A673 (cell line): Measurements from ENCODE around the gene ACSL3. TPM values are rescaled to one million over a fixed set of nuclear protein-coding genes. Genes with fewer than 3 reads are reported as not detected.

ENCODE experiments used
- BruUV-seq: library from RNA; stranded (reverse); fragments of 400-500 nt; replicated peaks from 2 replicates; lab custom pipeline; 2021; lab: Mats Ljungman, UMichigan
- CTCF ChIA-PET: fragments of 300-600 bp; sonication (Branson Sonifier 250); formaldehyde crosslinking; loops from one replicate; lab custom pipeline; 2022; ENCODE audit warnings: antibody characterized with exemption; lab: Charles Lee
- POLR2A ChIA-PET: fragments of 300-600 bp; sonication (Branson Sonifier 250); formaldehyde crosslinking; loops from one replicate; lab custom pipeline; 2022; ENCODE audit warnings: antibody characterized with exemption; ENCODE audit not compliant: low non-redundant PET; lab: Charles Lee
- DNase-seq: peaks from one replicate; pipeline ENCODE4 v3.0.0-alpha.2; 2015; ENCODE audit warnings: low spot score
- H3K27ac ChIP-seq: fragments of 200-600 bp; sonication (generic); 2 replicates; pipeline ENCODE4 v1.5.1; 2016; ENCODE audit warnings: mixed run types, low read depth, mild to moderate bottlenecking, mixed read lengths, antibody characterized with exemption, low read length; ENCODE audit not compliant: poor library complexity, severe bottlenecking
- H3K27me3 ChIP-seq: fragments of 200-600 bp; sonication (generic); replicated peaks from 2 replicates; pipeline ENCODE4 v1.6.1; 2017; ENCODE audit warnings: mixed run types, low read depth, mild to moderate bottlenecking, mixed read lengths, antibody characterized with exemption, low read length; ENCODE audit not compliant: insufficient read depth, poor library complexity
- H3K36me3 ChIP-seq: fragments of 200-600 bp; sonication (generic); 2 replicates; pipeline ENCODE4 v1.6.1; 2016; ENCODE audit warnings: mixed run types, mild to moderate bottlenecking, mixed read lengths, antibody characterized with exemption, low read length; ENCODE audit not compliant: insufficient read depth, poor library complexity, severe bottlenecking
- H3K4me1 ChIP-seq: fragments of 200-600 bp; sonication (generic); 2 replicates; pipeline ENCODE4 v1.6.1; 2017; ENCODE audit warnings: mixed run types, mild to moderate bottlenecking, mixed read lengths, antibody characterized with exemption, low read length; ENCODE audit not compliant: insufficient read depth, poor library complexity, severe bottlenecking
- H3K4me3 ChIP-seq: fragments of 200-600 bp; sonication (generic); 2 replicates; pipeline ENCODE4 v1.5.1; 2016; ENCODE audit warnings: low read depth, mixed run types, mild to moderate bottlenecking, mixed read lengths, low read length; ENCODE audit not compliant: poor library complexity, severe bottlenecking
- H3K9me3 ChIP-seq: fragments of 200-600 bp; sonication (generic); 2 replicates; pipeline ENCODE4 v1.6.1; 2016; ENCODE audit warnings: mixed run types, low read depth, mild to moderate bottlenecking, mixed read lengths, antibody characterized with exemption, low read length; ENCODE audit not compliant: poor library complexity, severe bottlenecking
- CTCF ChIP-seq: fragments of 300-800, 200-600 bp; sonication (generic); conservative IDR thresholded peaks from 2 replicates; pipeline ENCODE4 v1.5.1; 2017; ENCODE audit warnings: low read depth, mild to moderate bottlenecking, antibody characterized with exemption, low read length, moderate library complexity, mixed read lengths
- EZH2 ChIP-seq: fragments of 200-600 bp; sonication (generic); IDR thresholded peaks from 2 replicates; pipeline ENCODE4 v1.6.1; 2017; ENCODE audit warnings: borderline replicate concordance, low read depth, mild to moderate bottlenecking, mixed read lengths, antibody characterized with exemption, low read length; ENCODE audit not compliant: poor library complexity, severe bottlenecking
- intact Hi-C: fragments of 100-400 bp; cut with micrococcal nuclease; formaldehyde crosslinking; loops from one replicate; pipeline ENCODE4 v1.10.0; 2022; ENCODE audit not compliant: unreplicated experiment
- total RNA-seq: library from RNA; stranded (reverse); gene quantifications from 2 replicates; pipeline ENCODE4 v1.2.3, GENCODE V29; 2021

ACSL3 gene
- total RNA-seq, 1 experiment from 2014 or later = 163 TPM

- Histone ChIP-seq H3K36me3 (no peaks in the 10 kb centered on the region), H3K9me3 (no peaks in the 10 kb centered on the region), H3K4me3 (peak overlapping the region; percentile 89), H3K27me3 (no peaks in the 10 kb centered on the region), H3K27ac (peak overlapping the region; percentile 97), H3K4me1 (peaks cover 38% of the 10 kb centered on the region)
- TF ChIP-seq EZH2 (no peak), CTCF (no peak)
- ChIA-PET CTCF (no interaction called here), POLR2A (no interaction called here)
- peak; percentile 36 for DNase-seq
- BruUV-seq = no TSS peak
- intact Hi-C loops = loop anchor here (5.0 kb wide), 1 partner anchor 156 kb away; no protein-coding TSS in a partner anchor
Measured at GRCh38 chr2:222862909-222863544, 2.2 kb downstream of the ACSL3 start.

GRCh38 chr2:222864296-222864695, 3.5 kb downstream of the ACSL3 start:
- ChIA-PET POLR2A (interaction anchor here (0.6 kb wide), 1 partner anchor 25 kb away, joined by 4 read pairs; no protein-coding TSS in a partner anchor), CTCF (no interaction called here)
- TF ChIP-seq EZH2 (no peak), CTCF (no peak)
- intact Hi-C loops = loop anchor here (5.0 kb wide), 1 partner anchor 157 kb away; no protein-coding TSS in a partner anchor
- no peaks in the 10 kb centered on the region for H3K36me3 ChIP-seq
- BruUV-seq = no TSS peak
- H3K4me1 ChIP-seq = peaks cover 49% of the 10 kb centered on the region
- DNase-seq = no peak
- no peak overlapping the region for H3K4me3 ChIP-seq
- H3K27me3 ChIP-seq = no peaks in the 10 kb centered on the region
- no peaks in the 10 kb centered on the region for H3K9me3 ChIP-seq
- H3K27ac ChIP-seq = no peak overlapping the region

- POLR2A ChIA-PET = no interaction called here
- no peaks in the 10 kb centered on the region for H3K9me3 ChIP-seq
- no peaks in the 10 kb centered on the region for H3K36me3 ChIP-seq
- TF ChIP-seq EZH2 = no peak
- TF ChIP-seq CTCF = no peak
- BruUV-seq = no TSS peak
- H3K4me3 ChIP-seq = no peak overlapping the region
- peaks cover 45% of the 10 kb centered on the region for H3K4me1 ChIP-seq
- intact Hi-C loops = no loop called here
- no peaks in the 10 kb centered on the region for H3K27me3 ChIP-seq
- CTCF ChIA-PET = interaction anchor here (0.6 kb wide), 1 partner anchor 106 kb away, joined by 6 read pairs; no protein-coding TSS in a partner anchor
- DNase-seq = no peak
- no peak overlapping the region for H3K27ac ChIP-seq
Measured at GRCh38 chr2:222865301-222865700, 4.5 kb downstream of the ACSL3 start.
